Glutamatergic neuron (in vitro differentiated cells): ENCODE results near the gene GPR68. TPM values are rescaled to one million over a fixed set of nuclear protein-coding genes. Genes with fewer than 3 reads are reported as not detected.

Source experiments
- DNase-seq: peaks from one replicate; pipeline ENCODE4 v3.0.0; 2022
- H3K27ac Mint-ChIP-seq: one replicate; pipeline ENCODE4 v1.8.0; 2020; ENCODE audit warnings: mild to moderate bottlenecking, mixed read lengths, inconsistent platforms; ENCODE audit not compliant: unreplicated experiment
- H3K27me3 Mint-ChIP-seq: one replicate; pipeline ENCODE4 v1.8.0; 2020; ENCODE audit warnings: mild to moderate bottlenecking, moderate library complexity, mixed read lengths, inconsistent platforms; ENCODE audit not compliant: unreplicated experiment
- H3K36me3 Mint-ChIP-seq: one replicate; pipeline ENCODE4 v1.8.0; 2020; ENCODE audit warnings: mild to moderate bottlenecking, mixed read lengths, inconsistent platforms; ENCODE audit not compliant: unreplicated experiment
- H3K4me1 Mint-ChIP-seq: one replicate; pipeline ENCODE4 v1.8.0; 2020; ENCODE audit warnings: mild to moderate bottlenecking, low read depth, mixed read lengths, inconsistent platforms; ENCODE audit not compliant: unreplicated experiment
- H3K4me3 Mint-ChIP-seq: one replicate; pipeline ENCODE4 v1.8.0; 2020; ENCODE audit warnings: mild to moderate bottlenecking, mixed read lengths, inconsistent platforms; ENCODE audit not compliant: unreplicated experiment
- H3K9me3 Mint-ChIP-seq: one replicate; pipeline ENCODE4 v1.8.0; 2020; ENCODE audit warnings: mild to moderate bottlenecking, moderate library complexity, mixed read lengths, inconsistent platforms; ENCODE audit not compliant: unreplicated experiment
- total RNA-seq: library from RNA; stranded (reverse); fragmentation: NEBNext Ultra II Directional; extraction: Animal tissue kit (Norgen Biotek cat#: 25700); gene quantifications from one replicate; pipeline ENCODE4 v1.2.1, GENCODE V29; 2021; ENCODE audit not compliant: unreplicated experiment
- TF ChIP-seq, protein P1 (sequence below): fragments of 200-600 bp; sonication (generic); IDR thresholded peaks from one replicate; pipeline ENCODE4 v1.5.0; 2021; ENCODE audit not compliant: partially characterized antibody, unreplicated experiment

The GPR68 gene
- total RNA-seq, 1 donor from 2014 or later: not detected

DNA sequence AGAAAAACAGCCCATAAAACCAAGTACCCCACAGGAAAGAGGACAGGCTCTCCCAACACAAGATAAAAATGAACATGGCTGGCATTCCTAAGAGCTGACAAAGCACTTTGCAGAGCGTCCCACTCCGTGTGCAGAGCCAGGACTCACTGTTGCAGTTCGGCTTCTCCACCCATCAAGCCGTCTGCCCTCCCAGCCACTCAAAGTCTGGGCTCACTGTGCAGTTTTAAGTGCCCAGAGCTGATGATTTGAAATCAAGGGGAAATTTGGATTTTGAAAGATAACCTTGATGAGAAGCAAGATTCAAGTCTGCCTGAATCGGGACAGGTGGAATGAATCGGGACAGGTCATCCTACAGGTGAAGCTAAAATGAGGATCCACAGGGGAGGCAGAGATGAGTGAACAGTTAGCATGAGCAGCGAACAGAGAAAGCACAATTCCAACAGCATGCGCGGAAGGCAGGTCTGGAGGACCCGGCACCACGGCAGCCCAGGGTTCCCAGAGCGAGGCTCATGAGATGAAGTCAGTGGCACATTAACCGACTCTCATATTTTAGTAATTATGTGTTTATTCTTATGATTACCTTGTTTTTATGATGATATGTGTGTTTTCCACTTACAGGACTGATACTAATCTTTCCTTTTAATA is 39.8 kb upstream of the GPR68 start:
- Mint-ChIP-seq H3K36me3 (peaks cover 12% of the 10 kb centered on the region), H3K27ac (no peak overlapping the region), H3K4me1 (peaks cover 2% of the 10 kb centered on the region), H3K27me3 (peaks cover 2% of the 10 kb centered on the region), H3K9me3 (peaks cover 2% of the 10 kb centered on the region), H3K4me3 (no peak overlapping the region)
- TF ChIP-seq, protein P1, sequence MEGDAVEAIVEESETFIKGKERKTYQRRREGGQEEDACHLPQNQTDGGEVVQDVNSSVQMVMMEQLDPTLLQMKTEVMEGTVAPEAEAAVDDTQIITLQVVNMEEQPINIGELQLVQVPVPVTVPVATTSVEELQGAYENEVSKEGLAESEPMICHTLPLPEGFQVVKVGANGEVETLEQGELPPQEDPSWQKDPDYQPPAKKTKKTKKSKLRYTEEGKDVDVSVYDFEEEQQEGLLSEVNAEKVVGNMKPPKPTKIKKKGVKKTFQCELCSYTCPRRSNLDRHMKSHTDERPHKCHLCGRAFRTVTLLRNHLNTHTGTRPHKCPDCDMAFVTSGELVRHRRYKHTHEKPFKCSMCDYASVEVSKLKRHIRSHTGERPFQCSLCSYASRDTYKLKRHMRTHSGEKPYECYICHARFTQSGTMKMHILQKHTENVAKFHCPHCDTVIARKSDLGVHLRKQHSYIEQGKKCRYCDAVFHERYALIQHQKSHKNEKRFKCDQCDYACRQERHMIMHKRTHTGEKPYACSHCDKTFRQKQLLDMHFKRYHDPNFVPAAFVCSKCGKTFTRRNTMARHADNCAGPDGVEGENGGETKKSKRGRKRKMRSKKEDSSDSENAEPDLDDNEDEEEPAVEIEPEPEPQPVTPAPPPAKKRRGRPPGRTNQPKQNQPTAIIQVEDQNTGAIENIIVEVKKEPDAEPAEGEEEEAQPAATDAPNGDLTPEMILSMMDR: no peak
- DNase-seq: no peak

DNA sequence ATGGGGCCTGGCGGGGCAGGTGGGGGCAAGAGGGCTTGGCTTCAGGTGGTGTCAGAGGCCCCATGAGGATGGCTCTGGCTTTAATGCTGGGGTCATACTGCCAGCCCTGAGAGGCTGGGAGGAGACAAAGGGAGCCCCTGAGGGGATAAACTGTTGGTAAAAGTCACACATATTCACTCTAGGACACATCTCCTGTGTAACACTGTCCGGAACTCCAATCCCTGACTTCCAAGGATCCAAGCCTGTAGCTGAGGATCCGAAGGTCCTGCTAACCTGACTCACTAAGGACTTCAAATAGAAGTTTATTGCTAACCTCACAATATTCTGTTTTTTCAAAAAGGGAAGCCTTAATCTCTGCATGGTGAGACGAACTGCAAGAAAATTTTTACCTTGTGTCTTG is 39.2 kb upstream of the GPR68 start:
- Mint-ChIP-seq H3K27me3 (peaks cover 2% of the 10 kb centered on the region), H3K4me1 (peaks cover 2% of the 10 kb centered on the region), H3K9me3 (peaks cover 2% of the 10 kb centered on the region), H3K27ac (no peak overlapping the region), H3K4me3 (no peak overlapping the region), H3K36me3 (peaks cover 12% of the 10 kb centered on the region)
- no peak for DNase-seq
- TF ChIP-seq, protein P1: no peak

DNA sequence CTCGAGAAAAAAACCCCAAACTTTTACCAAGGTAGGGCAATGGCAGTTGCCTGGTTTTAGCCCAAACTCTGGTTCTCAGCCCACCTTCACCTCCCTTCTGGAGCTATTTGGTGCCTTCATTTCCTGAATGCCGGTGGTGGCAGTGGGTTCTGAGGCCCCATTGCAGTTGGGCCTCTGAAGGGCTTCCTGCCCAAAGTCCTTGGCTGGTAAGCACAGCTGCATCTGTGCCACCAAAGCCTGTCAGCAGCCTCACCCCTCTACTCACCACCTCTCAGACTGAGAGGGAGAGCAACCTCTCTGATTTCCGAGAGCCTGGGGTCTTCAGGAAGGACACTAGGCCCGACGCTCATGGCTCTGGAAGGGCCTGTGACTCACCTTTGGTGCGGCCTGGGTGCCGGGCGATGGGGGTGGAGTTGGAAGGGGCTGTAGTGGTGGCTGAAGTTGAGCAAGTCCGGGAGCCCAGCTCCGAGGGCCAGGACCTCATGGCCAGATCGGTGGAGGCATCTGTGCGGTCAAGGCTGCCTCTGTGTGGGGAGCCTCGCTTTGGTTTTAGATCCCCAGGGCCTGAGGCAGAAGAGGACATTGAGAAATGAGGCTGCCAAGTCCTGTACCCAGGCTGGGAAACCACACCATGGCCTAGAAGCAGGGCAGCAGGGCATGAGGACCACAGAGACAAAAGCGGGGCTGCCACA is 38.6 kb upstream of the GPR68 start:
- Mint-ChIP-seq H3K9me3 (peaks cover 2% of the 10 kb centered on the region), H3K36me3 (peaks cover 8% of the 10 kb centered on the region), H3K4me1 (peaks cover 2% of the 10 kb centered on the region), H3K27ac (no peak overlapping the region), H3K4me3 (no peak overlapping the region), H3K27me3 (peaks cover 2% of the 10 kb centered on the region)
- TF ChIP-seq, protein P1: no peak
- DNase-seq: no peak

DNA sequence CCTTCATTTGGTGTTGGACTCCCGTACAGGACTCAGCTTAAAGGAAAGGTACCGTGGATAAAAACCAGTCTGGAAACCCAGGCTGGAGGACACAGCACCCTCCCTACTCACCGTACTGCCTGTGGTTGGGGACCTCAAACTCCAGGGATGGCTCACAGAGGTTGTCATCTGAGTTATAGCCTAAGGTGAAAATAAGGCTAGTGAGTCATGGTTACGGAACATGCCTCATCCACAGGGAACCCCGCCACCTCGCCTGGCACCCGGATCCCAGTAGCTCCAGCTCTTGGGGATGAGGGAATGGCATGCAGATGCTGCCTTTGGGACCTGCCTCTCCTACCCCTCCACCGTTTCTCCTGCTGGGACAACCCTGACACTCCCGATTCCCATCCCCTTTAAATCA is 36.8 kb upstream of the GPR68 start:
- DNase-seq: no peak
- Mint-ChIP-seq H3K36me3 (peaks cover 7% of the 10 kb centered on the region), H3K4me1 (peaks cover under 1% of the 10 kb centered on the region), H3K4me3 (no peak overlapping the region), H3K27ac (no peak overlapping the region), H3K27me3 (peaks cover 2% of the 10 kb centered on the region), H3K9me3 (peaks cover under 1% of the 10 kb centered on the region)
- TF ChIP-seq, protein P1: no peak

DNA sequence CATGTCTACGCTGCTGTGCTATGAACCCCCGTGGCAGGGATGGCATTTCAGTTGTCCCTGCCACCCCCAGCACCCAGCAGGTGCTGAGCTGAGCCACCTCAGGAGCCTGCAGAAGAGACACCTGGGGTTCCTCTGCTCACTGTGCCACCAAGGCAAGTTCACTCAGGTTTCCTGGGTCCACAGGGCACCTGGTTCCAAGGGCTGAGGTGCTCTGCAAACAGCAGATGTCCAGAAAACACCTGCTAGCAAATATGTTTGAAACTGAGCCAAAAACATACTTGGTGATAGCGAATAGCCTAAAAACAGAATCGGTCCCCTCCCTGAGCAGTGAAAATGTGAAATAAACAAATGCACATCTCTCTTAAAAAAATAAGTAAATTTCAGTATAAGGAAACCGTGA is 35.6 kb upstream of the GPR68 start:
- Mint-ChIP-seq H3K27ac (no peak overlapping the region), H3K9me3 (no peaks in the 10 kb centered on the region), H3K4me3 (no peak overlapping the region), H3K4me1 (no peaks in the 10 kb centered on the region), H3K27me3 (peaks cover 2% of the 10 kb centered on the region), H3K36me3 (peaks cover 7% of the 10 kb centered on the region)
- no peak for DNase-seq
- TF ChIP-seq, protein P1: no peak
